K562 (cell line): ENCODE measurements around the gene C15orf62. TPM values are rescaled to one million over a fixed set of nuclear protein-coding genes. Genes with fewer than 3 reads are reported as not detected.

Experiments used
- GTF2F1 ChIP-seq: IDR thresholded peaks from 2 replicates; pipeline ENCODE4 v1.6.1; 2011; ENCODE audit warnings: low read depth, low read length, improper control_type of control experiment
- MYNN ChIP-seq, 2 experiments: sonication (generic); formaldehyde crosslinking in 1 of 2; IDR thresholded peaks; 2 replicates each; pipeline versions ENCODE4 v1.5.0 to v1.6.1; 2016 to 2020; ENCODE audit warnings: antibody characterized with exemption in 1 of 2, missing genetic modification reagents in 1 of 2
- NCOA2 ChIP-seq, 2 experiments: fragments of 450-650 bp; IDR thresholded peaks; 2 replicates each; pipeline ENCODE4 v1.6.1; 2018; ENCODE audit warnings: mild to moderate bottlenecking in 2 of 2, moderate library complexity in 1 of 2; ENCODE audit not compliant: partially characterized antibody in 2 of 2
- RHOXF2B ChIP-seq: fragments of 250-450 bp; sonication (Bioruptor Pico); conservative IDR thresholded peaks from 2 replicates; pipeline ENCODE4 v1.5.1; 2021
- SMAD3 ChIP-seq: fragments of 450-650 bp; formaldehyde crosslinking; conservative IDR thresholded peaks from 2 replicates; pipeline ENCODE4 v1.4.0; 2020; ENCODE audit warnings: mild to moderate bottlenecking
- SMARCA5 ChIP-seq: fragments of 450-650 bp; IDR thresholded peaks from 2 replicates; pipeline ENCODE4 v1.6.1; 2016
- TEAD1 ChIP-seq, 2 experiments: fragments of 450-650 bp in 1 of 2; sonication (generic) in 1 of 2; formaldehyde crosslinking; IDR thresholded peaks; 2 replicates each; pipeline versions ENCODE4 v1.4.0 to v1.8.0; 2020 to 2022; ENCODE audit warnings: mild to moderate bottlenecking in 2 of 2, missing genetic modification reagents in 1 of 2
- TGIF2 ChIP-seq: sonication (generic); formaldehyde crosslinking; IDR thresholded peaks from 2 replicates; pipeline ENCODE4 v1.8.1; 2022; ENCODE audit warnings: mild to moderate bottlenecking, missing genetic modification reagents, moderate library complexity
- ZNF121 ChIP-seq: sonication (generic); formaldehyde crosslinking; conservative IDR thresholded peaks from 2 replicates; pipeline ENCODE4 v1.8.0; 2022; ENCODE audit warnings: missing genetic modification reagents
- ZNF232 ChIP-seq: sonication (generic); formaldehyde crosslinking; IDR thresholded peaks from 2 replicates; pipeline ENCODE4 v1.8.0; 2022; ENCODE audit warnings: mild to moderate bottlenecking, missing genetic modification reagents
- polyA plus RNA-seq, 8 experiments: library from polyadenylated mRNA; depleted of rRNA in 4 of 8; stranded (reverse) in 5 of 8; unstranded in 3 of 8; fragments of >200 nt; fragmentation: Nextera tagmentation in 2 of 8; fragmentation: Illumina TruSeq in 1 of 8; extraction: Ambion mirVana in 2 of 8; extraction: Trizol in 1 of 8; gene quantifications; 2 replicates each; pipeline versions ENCODE4 v1.2.1 to v1.2.3, GENCODE V29; 2011 to 2014; ENCODE audit warnings: inconsistent platforms in 1 of 8, missing spikeins in 1 of 8
- total RNA-seq, 7 experiments: library from RNA; depleted of rRNA in 6 of 7; stranded (reverse); fragments of >200 nt in 6 of 7; fragmentation: Illumina TruSeq in 2 of 7; extraction: Trizol in 2 of 7; gene quantifications; 2 replicates each; pipeline versions ENCODE4 v1.2.1 to v1.2.3, GENCODE V29; 2011 to 2021; ENCODE audit warnings: low replicate concordance in 1 of 7
- TF ChIP-seq, protein P1 (sequence below): fragments of 250-450 bp; sonication (Bioruptor Pico); IDR thresholded peaks from 2 replicates; pipeline ENCODE4 v1.8.0; 2022; ENCODE audit warnings: inconsistent platforms
- TF ChIP-seq, protein P2 (sequence below): fragments of 250-450 bp; sonication (Bioruptor Pico); IDR thresholded peaks from 2 replicates; pipeline ENCODE4 v1.9.0; 2021; ENCODE audit warnings: mild to moderate bottlenecking, inconsistent platforms
- TF ChIP-seq, protein P3 (sequence below): fragments of 250-450 bp; sonication (Bioruptor Pico); IDR thresholded peaks from 2 replicates; pipeline ENCODE4 v1.4.0; 2020
- TF ChIP-seq, protein P4 (sequence below): fragments of 250-450 bp; sonication (Bioruptor Pico); IDR thresholded peaks from 2 replicates; pipeline ENCODE4 v1.4.0; 2020
- TF ChIP-seq, protein P5 (sequence below): sonication (generic); formaldehyde crosslinking; IDR thresholded peaks from 2 replicates; pipeline ENCODE4 v1.8.0; 2022; ENCODE audit warnings: missing genetic modification reagents, mild to moderate bottlenecking, moderate library complexity, borderline replicate concordance

C15orf62 gene
- total and polyA plus RNA-seq, 9 of the 15 experiments (the other 6 are each of a cell fraction or from before 2014, with no cell fraction given): 0.01 to 0.76 (median 0.30) TPM; not detected in 1

DNA sequence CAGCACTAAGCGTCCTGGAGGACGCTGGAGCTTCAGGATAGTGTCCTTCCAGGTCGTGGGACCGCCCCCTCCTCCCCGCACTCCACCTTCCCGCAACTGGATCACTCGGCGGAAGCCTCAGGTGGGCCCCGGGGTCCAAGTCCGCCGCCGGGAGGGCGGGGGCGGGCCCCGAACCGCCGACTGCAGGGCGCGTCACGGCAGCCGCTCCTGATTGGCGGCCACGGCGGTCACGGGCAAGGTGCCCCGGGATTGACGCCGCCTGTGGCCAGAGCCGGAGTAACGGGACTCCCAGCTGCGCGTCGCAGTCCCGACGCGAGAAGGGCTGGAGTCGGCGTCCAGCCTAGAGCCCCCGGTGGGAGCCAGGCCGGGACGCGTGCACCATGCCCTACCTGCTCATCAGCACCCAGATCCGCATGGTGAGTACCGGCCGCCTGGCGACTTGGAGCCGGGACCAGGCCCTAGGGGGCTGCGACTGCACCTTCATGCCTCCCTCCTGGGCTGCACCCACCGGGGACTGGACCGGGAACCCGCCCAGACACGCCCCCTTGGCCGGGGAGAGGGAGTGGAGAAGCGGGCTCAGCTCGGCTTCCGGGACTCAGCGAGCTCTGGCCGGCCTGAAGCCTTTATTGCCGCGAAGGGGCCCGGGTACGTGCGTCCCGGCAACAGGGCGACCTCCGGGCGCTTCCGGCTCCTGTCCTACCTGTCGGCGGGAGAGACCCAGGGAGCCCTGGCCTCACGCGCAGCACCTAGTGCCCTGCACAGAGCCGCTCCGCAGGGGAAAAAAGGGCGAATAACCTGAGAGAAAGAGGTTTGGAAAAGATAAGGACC, 5.8 kb upstream of the C15orf62 start, which contains the start of gene GCHFR (continued):
- TF ChIP-seq, protein P1, sequence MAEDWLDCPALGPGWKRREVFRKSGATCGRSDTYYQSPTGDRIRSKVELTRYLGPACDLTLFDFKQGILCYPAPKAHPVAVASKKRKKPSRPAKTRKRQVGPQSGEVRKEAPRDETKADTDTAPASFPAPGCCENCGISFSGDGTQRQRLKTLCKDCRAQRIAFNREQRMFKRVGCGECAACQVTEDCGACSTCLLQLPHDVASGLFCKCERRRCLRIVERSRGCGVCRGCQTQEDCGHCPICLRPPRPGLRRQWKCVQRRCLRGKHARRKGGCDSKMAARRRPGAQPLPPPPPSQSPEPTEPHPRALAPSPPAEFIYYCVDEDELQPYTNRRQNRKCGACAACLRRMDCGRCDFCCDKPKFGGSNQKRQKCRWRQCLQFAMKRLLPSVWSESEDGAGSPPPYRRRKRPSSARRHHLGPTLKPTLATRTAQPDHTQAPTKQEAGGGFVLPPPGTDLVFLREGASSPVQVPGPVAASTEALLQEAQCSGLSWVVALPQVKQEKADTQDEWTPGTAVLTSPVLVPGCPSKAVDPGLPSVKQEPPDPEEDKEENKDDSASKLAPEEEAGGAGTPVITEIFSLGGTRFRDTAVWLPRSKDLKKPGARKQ (CRISPR knock-in tag): no peak
- no peak for TF ChIP-seq NCOA2 (IDR thresholded peaks at IDR 0.05; ENCODE audit: partially characterized antibody in 2 of 2)
- TF ChIP-seq ZNF121 (CRISPR knock-in tag): no peak
- TF ChIP-seq, protein P2, sequence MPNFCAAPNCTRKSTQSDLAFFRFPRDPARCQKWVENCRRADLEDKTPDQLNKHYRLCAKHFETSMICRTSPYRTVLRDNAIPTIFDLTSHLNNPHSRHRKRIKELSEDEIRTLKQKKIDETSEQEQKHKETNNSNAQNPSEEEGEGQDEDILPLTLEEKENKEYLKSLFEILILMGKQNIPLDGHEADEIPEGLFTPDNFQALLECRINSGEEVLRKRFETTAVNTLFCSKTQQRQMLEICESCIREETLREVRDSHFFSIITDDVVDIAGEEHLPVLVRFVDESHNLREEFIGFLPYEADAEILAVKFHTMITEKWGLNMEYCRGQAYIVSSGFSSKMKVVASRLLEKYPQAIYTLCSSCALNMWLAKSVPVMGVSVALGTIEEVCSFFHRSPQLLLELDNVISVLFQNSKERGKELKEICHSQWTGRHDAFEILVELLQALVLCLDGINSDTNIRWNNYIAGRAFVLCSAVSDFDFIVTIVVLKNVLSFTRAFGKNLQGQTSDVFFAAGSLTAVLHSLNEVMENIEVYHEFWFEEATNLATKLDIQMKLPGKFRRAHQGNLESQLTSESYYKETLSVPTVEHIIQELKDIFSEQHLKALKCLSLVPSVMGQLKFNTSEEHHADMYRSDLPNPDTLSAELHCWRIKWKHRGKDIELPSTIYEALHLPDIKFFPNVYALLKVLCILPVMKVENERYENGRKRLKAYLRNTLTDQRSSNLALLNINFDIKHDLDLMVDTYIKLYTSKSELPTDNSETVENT (CRISPR knock-in tag): peak; percentile 18; the same call in 1 of the 2 replicates
- TF ChIP-seq GTF2F1: no peak
- TF ChIP-seq TGIF2 (CRISPR knock-in tag): no peak
- TF ChIP-seq TEAD1 (CRISPR knock-in tag; IDR thresholded peaks at IDR 0.05): peak in 1 of 2 experiments; percentile 45; a peak in 1 of 4 replicates
- TF ChIP-seq, protein P3, sequence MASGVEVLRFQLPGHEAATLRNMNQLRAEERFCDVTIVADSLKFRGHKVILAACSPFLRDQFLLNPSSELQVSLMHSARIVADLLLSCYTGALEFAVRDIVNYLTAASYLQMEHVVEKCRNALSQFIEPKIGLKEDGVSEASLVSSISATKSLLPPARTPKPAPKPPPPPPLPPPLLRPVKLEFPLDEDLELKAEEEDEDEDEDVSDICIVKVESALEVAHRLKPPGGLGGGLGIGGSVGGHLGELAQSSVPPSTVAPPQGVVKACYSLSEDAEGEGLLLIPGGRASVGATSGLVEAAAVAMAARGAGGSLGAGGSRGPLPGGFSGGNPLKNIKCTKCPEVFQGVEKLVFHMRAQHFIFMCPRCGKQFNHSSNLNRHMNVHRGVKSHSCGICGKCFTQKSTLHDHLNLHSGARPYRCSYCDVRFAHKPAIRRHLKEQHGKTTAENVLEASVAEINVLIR: no peak
- TF ChIP-seq, protein P4, sequence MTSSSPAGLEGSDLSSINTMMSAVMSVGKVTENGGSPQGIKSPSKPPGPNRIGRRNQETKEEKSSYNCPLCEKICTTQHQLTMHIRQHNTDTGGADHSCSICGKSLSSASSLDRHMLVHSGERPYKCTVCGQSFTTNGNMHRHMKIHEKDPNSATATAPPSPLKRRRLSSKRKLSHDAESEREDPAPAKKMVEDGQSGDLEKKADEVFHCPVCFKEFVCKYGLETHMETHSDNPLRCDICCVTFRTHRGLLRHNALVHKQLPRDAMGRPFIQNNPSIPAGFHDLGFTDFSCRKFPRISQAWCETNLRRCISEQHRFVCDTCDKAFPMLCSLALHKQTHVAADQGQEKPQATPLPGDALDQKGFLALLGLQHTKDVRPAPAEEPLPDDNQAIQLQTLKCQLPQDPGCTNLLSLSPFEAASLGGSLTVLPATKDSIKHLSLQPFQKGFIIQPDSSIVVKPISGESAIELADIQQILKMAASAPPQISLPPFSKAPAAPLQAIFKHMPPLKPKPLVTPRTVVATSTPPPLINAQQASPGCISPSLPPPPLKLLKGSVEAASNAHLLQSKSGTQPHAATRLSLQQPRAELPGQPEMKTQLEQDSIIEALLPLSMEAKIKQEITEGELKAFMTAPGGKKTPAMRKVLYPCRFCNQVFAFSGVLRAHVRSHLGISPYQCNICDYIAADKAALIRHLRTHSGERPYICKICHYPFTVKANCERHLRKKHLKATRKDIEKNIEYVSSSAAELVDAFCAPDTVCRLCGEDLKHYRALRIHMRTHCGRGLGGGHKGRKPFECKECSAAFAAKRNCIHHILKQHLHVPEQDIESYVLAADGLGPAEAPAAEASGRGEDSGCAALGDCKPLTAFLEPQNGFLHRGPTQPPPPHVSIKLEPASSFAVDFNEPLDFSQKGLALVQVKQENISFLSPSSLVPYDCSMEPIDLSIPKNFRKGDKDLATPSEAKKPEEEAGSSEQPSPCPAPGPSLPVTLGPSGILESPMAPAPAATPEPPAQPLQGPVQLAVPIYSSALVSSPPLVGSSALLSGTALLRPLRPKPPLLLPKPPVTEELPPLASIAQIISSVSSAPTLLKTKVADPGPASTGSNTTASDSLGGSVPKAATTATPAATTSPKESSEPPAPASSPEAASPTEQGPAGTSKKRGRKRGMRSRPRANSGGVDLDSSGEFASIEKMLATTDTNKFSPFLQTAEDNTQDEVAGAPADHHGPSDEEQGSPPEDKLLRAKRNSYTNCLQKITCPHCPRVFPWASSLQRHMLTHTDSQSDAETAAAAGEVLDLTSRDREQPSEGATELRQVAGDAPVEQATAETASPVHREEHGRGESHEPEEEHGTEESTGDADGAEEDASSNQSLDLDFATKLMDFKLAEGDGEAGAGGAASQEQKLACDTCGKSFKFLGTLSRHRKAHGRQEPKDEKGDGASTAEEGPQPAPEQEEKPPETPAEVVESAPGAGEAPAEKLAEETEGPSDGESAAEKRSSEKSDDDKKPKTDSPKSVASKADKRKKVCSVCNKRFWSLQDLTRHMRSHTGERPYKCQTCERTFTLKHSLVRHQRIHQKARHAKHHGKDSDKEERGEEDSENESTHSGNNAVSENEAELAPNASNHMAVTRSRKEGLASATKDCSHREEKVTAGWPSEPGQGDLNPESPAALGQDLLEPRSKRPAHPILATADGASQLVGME: no peak
- no peak for TF ChIP-seq RHOXF2B (CRISPR knock-in tag)
- TF ChIP-seq SMAD3 (CRISPR knock-in tag): no peak
- no peak for TF ChIP-seq SMARCA5
- no peak; the same call in 1 of the 2 replicates for TF ChIP-seq MYNN (IDR thresholded peaks at IDR 0.05)
- no peak for TF ChIP-seq MYNN (CRISPR knock-in tag; IDR thresholded peaks at IDR 0.05)
- no peak for TF ChIP-seq ZNF232 (CRISPR knock-in tag)
- TF ChIP-seq, protein P5, sequence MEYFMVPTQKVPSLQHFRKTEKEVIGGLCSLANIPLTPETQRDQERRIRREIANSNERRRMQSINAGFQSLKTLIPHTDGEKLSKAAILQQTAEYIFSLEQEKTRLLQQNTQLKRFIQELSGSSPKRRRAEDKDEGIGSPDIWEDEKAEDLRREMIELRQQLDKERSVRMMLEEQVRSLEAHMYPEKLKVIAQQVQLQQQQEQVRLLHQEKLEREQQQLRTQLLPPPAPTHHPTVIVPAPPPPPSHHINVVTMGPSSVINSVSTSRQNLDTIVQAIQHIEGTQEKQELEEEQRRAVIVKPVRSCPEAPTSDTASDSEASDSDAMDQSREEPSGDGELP (CRISPR knock-in tag): peak; percentile 90
